HepG2 (cell line): Measurements from ENCODE around the gene DHRS1. TPM values are rescaled to one million over a fixed set of nuclear protein-coding genes. Genes with fewer than 3 reads are reported as not detected.

ENCODE experiments used
- KAT2B ChIP-seq: fragments of 150-350 bp; IDR thresholded peaks from 2 replicates; pipeline ENCODE4 v1.6.1; 2014; ENCODE audit warnings: low read depth, low read length, borderline replicate concordance
- MYNN ChIP-seq: sonication (generic); formaldehyde crosslinking; IDR thresholded peaks from 2 replicates; pipeline ENCODE4 v1.4.0; 2020; ENCODE audit warnings: mild to moderate bottlenecking, low read depth, missing genetic modification reagents
- NFE2L1 ChIP-seq: sonication (generic); formaldehyde crosslinking; IDR thresholded peaks from 2 replicates; pipeline ENCODE4 v1.4.0; 2020; ENCODE audit warnings: missing genetic modification reagents, mild to moderate bottlenecking, borderline replicate concordance
- SALL1 ChIP-seq: sonication (generic); formaldehyde crosslinking; IDR thresholded peaks from 2 replicates; pipeline ENCODE4 v1.8.0; 2022; ENCODE audit warnings: mild to moderate bottlenecking, missing genetic modification reagents
- SPEN ChIP-seq: sonication (generic); formaldehyde crosslinking; IDR thresholded peaks from 2 replicates; pipeline ENCODE4 v1.5.1; 2020; ENCODE audit warnings: low read depth, mild to moderate bottlenecking, missing genetic modification reagents
- SRSF1 ChIP-seq: fragments of 200-400 bp; formaldehyde crosslinking; optimal IDR thresholded peaks from 2 replicates; pipeline ENCODE3; 2017; ENCODE audit warnings: mild to moderate bottlenecking, low read depth, low read length, moderate library complexity
- YY1 ChIP-seq: IDR thresholded peaks from 2 replicates; pipeline ENCODE4 v1.6.1; 2011; ENCODE audit warnings: low read length, low read depth, moderate library complexity, mild to moderate bottlenecking; ENCODE audit not compliant: insufficient read depth, insufficient replicate concordance
- ZBTB38 ChIP-seq: sonication (generic); formaldehyde crosslinking; IDR thresholded peaks from 2 replicates; pipeline ENCODE4 v1.5.1; 2020; ENCODE audit warnings: mild to moderate bottlenecking, missing genetic modification reagents
- ZMYM4 ChIP-seq: sonication (generic); formaldehyde crosslinking; IDR thresholded peaks from 2 replicates; pipeline ENCODE4 v1.8.1; 2023; ENCODE audit warnings: mild to moderate bottlenecking, missing genetic modification reagents
- ZNF263 ChIP-seq: sonication (generic); formaldehyde crosslinking; IDR thresholded peaks from 2 replicates; pipeline ENCODE4 v1.4.0; 2020; ENCODE audit warnings: missing genetic modification reagents
- ZNF572 ChIP-seq: sonication (generic); formaldehyde crosslinking; IDR thresholded peaks from 2 replicates; pipeline ENCODE4 v1.5.1; 2020; ENCODE audit warnings: mild to moderate bottlenecking, missing genetic modification reagents
- ZNF792 ChIP-seq: IDR thresholded peaks from 2 replicates; pipeline ENCODE4 v1.6.1; 2016
- polyA plus RNA-seq, 8 experiments: library from polyadenylated mRNA; depleted of rRNA in 3 of 8; stranded (reverse) in 7 of 8; unstranded in 1 of 8; fragments of >200 nt; fragmentation: Illumina TruSeq in 4 of 8; extraction: Trizol in 4 of 8; gene quantifications; 2 replicates each; pipeline versions ENCODE4 v1.2.1 to v1.2.3, GENCODE V29; 2011 to 2016; ENCODE audit warnings: low read depth in 4 of 8, missing spikeins in 1 of 8, mixed read lengths in 1 of 8; ENCODE audit not compliant: insufficient read depth in 1 of 8
- total RNA-seq, 5 experiments: library from RNA; depleted of rRNA; stranded (reverse); fragments of >200 nt; fragmentation: Illumina TruSeq; extraction: Trizol; gene quantifications; 2 replicates each; pipeline ENCODE4 v1.2.3, GENCODE V29; 2016; ENCODE audit warnings: low read depth in 1 of 5
- TF ChIP-seq, protein P1 (sequence below): sonication (generic); formaldehyde crosslinking; IDR thresholded peaks from 2 replicates; pipeline ENCODE4 v1.8.0; 2023; ENCODE audit warnings: mild to moderate bottlenecking, missing genetic modification reagents
- TF ChIP-seq, protein P2 (sequence below): sonication (generic); formaldehyde crosslinking; IDR thresholded peaks from 2 replicates; pipeline ENCODE4 v1.4.0; 2020; ENCODE audit warnings: missing genetic modification reagents, borderline replicate concordance
- TF ChIP-seq, protein P3 (sequence below): fragments of 450-650 bp; IDR thresholded peaks from 2 replicates; pipeline ENCODE4 v1.6.1; 2017
- TF ChIP-seq, protein P4 (sequence below): sonication (generic); formaldehyde crosslinking; IDR thresholded peaks from 2 replicates; pipeline ENCODE4 v1.5.0; 2020; ENCODE audit warnings: missing genetic modification reagents
- TF ChIP-seq, protein P5 (sequence below): sonication (generic); formaldehyde crosslinking; IDR thresholded peaks from 2 replicates; pipeline ENCODE4 v1.5.0; 2020; ENCODE audit warnings: mild to moderate bottlenecking, missing genetic modification reagents
- TF ChIP-seq, protein P6 (sequence below): sonication (generic); formaldehyde crosslinking; IDR thresholded peaks from 2 replicates; pipeline ENCODE4 v1.4.0; 2020; ENCODE audit warnings: missing genetic modification reagents

Gene DHRS1
- total and polyA plus RNA-seq, 2 of the 13 experiments (the other 11 are each of a cell fraction or from before 2014, with no cell fraction given): 49.8 to 60.8 TPM

DNA sequence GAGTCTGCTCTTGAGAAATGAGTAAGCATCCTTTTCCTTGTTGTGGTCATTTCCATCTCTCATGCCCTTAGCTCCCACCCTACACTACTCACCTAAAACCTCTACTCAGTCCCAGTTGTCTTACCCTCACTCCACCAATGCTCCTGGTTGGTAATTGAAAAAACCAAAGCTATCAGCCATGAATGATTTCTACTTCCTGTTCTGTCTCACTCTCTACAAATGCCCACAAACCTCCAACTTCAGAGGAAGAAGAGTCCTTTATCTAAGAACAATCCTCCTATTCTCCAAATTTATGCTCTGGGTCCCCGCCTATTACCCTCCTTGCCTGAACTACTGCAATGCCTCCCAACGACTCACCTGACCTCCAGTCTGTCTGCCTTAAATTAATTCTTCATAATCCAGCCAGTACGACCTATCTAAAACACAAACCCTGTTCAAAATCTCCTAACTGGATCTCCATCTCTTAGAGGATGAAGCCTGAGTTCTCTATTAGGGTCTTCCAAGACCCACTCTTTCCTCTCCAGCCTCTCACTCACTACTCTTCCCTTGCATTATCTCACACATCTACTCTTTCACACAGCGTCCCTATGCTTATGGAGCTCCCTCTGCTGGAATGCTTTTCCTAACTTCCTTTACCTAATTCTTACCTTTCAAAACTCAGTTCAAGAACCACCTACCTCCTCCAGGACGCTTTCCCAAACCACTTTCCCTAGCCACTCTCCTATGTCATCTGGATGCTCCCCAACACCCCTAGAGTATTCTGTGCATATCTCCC, 2.2 kb downstream of the DHRS1 start (continued):
- TF ChIP-seq, protein P1, sequence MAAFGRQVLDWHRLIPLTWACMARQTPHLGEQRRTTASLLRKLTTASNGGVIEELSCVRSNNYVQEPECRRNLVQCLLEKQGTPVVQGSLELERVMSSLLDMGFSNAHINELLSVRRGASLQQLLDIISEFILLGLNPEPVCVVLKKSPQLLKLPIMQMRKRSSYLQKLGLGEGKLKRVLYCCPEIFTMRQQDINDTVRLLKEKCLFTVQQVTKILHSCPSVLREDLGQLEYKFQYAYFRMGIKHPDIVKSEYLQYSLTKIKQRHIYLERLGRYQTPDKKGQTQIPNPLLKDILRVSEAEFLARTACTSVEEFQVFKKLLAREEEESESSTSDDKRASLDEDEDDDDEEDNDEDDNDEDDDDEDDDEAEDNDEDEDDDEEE (CRISPR knock-in tag): no peak; the same call in 1 of the 2 replicates
- TF ChIP-seq, protein P2, sequence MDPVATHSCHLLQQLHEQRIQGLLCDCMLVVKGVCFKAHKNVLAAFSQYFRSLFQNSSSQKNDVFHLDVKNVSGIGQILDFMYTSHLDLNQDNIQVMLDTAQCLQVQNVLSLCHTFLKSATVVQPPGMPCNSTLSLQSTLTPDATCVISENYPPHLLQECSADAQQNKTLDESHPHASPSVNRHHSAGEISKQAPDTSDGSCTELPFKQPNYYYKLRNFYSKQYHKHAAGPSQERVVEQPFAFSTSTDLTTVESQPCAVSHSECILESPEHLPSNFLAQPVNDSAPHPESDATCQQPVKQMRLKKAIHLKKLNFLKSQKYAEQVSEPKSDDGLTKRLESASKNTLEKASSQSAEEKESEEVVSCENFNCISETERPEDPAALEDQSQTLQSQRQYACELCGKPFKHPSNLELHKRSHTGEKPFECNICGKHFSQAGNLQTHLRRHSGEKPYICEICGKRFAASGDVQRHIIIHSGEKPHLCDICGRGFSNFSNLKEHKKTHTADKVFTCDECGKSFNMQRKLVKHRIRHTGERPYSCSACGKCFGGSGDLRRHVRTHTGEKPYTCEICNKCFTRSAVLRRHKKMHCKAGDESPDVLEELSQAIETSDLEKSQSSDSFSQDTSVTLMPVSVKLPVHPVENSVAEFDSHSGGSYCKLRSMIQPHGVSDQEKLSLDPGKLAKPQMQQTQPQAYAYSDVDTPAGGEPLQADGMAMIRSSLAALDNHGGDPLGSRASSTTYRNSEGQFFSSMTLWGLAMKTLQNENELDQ (CRISPR knock-in tag): 0 out of 2 replicates have a peak, but pooled peaks have one; percentile 22
- TF ChIP-seq YY1 (no peak), KAT2B (no peak), NFE2L1 (CRISPR knock-in tag) (no peak), ZNF792 (peak; percentile 77), ZBTB38 (CRISPR knock-in tag) (no peak), ZNF263 (CRISPR knock-in tag) (no peak), SPEN (CRISPR knock-in tag) (peak; percentile 56; the same call in 1 of the 2 replicates), MYNN (CRISPR knock-in tag) (no peak), SALL1 (CRISPR knock-in tag) (no peak), ZMYM4 (CRISPR knock-in tag) (peak; percentile 34; the same call in 1 of the 2 replicates), ZNF572 (CRISPR knock-in tag) (no peak), SRSF1 (no peak)
- TF ChIP-seq, protein P3, sequence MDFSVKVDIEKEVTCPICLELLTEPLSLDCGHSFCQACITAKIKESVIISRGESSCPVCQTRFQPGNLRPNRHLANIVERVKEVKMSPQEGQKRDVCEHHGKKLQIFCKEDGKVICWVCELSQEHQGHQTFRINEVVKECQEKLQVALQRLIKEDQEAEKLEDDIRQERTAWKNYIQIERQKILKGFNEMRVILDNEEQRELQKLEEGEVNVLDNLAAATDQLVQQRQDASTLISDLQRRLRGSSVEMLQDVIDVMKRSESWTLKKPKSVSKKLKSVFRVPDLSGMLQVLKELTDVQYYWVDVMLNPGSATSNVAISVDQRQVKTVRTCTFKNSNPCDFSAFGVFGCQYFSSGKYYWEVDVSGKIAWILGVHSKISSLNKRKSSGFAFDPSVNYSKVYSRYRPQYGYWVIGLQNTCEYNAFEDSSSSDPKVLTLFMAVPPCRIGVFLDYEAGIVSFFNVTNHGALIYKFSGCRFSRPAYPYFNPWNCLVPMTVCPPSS: no peak
- TF ChIP-seq, protein P4, sequence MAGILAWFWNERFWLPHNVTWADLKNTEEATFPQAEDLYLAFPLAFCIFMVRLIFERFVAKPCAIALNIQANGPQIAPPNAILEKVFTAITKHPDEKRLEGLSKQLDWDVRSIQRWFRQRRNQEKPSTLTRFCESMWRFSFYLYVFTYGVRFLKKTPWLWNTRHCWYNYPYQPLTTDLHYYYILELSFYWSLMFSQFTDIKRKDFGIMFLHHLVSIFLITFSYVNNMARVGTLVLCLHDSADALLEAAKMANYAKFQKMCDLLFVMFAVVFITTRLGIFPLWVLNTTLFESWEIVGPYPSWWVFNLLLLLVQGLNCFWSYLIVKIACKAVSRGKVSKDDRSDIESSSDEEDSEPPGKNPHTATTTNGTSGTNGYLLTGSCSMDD (CRISPR knock-in tag): no peak
- TF ChIP-seq, protein P5, sequence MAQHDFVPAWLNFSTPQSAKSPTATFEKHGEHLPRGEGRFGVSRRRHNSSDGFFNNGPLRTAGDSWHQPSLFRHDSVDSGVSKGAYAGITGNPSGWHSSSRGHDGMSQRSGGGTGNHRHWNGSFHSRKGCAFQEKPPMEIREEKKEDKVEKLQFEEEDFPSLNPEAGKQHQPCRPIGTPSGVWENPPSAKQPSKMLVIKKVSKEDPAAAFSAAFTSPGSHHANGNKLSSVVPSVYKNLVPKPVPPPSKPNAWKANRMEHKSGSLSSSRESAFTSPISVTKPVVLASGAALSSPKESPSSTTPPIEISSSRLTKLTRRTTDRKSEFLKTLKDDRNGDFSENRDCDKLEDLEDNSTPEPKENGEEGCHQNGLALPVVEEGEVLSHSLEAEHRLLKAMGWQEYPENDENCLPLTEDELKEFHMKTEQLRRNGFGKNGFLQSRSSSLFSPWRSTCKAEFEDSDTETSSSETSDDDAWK (CRISPR knock-in tag): no peak
- TF ChIP-seq, protein P6, sequence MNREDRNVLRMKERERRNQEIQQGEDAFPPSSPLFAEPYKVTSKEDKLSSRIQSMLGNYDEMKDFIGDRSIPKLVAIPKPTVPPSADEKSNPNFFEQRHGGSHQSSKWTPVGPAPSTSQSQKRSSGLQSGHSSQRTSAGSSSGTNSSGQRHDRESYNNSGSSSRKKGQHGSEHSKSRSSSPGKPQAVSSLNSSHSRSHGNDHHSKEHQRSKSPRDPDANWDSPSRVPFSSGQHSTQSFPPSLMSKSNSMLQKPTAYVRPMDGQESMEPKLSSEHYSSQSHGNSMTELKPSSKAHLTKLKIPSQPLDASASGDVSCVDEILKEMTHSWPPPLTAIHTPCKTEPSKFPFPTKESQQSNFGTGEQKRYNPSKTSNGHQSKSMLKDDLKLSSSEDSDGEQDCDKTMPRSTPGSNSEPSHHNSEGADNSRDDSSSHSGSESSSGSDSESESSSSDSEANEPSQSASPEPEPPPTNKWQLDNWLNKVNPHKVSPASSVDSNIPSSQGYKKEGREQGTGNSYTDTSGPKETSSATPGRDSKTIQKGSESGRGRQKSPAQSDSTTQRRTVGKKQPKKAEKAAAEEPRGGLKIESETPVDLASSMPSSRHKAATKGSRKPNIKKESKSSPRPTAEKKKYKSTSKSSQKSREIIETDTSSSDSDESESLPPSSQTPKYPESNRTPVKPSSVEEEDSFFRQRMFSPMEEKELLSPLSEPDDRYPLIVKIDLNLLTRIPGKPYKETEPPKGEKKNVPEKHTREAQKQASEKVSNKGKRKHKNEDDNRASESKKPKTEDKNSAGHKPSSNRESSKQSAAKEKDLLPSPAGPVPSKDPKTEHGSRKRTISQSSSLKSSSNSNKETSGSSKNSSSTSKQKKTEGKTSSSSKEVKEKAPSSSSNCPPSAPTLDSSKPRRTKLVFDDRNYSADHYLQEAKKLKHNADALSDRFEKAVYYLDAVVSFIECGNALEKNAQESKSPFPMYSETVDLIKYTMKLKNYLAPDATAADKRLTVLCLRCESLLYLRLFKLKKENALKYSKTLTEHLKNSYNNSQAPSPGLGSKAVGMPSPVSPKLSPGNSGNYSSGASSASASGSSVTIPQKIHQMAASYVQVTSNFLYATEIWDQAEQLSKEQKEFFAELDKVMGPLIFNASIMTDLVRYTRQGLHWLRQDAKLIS (CRISPR knock-in tag): no peak; the same call in 1 of the 2 replicates
